B cell (primary cell): Measurements from ENCODE around the gene ZNF280C. TPM values are rescaled to one million over a fixed set of nuclear protein-coding genes. Genes with fewer than 3 reads are reported as not detected.

ENCODE experiments used
- ATAC-seq: fragments of 200-7000 bp; cut with Tn5 transposase; one replicate; pipeline ENCODE4 v1.10.0; 2021; ENCODE audit warnings: low read depth, mild to moderate bottlenecking, moderate number of reproducible peaks, moderate library complexity
- CTCF ChIA-PET: fragments of 350-600 bp; sonication (Branson Sonifier 250); formaldehyde crosslinking; loops from one replicate; lab custom pipeline; 2021; ENCODE audit warnings: antibody characterized with exemption, inconsistent platforms; lab: Charles Lee
- POLR2A ChIA-PET: fragments of 350-600 bp; sonication (Branson Sonifier 250); formaldehyde crosslinking; loops from one replicate; lab custom pipeline; 2021; ENCODE audit warnings: antibody characterized with exemption; lab: Charles Lee
- DNase-seq: peaks from one replicate; pipeline ENCODE4 v3.0.0; 2013
- H2AFZ ChIP-seq: 2 replicates; pipeline ENCODE4 v1.6.1; 2012; ENCODE audit warnings: mild to moderate bottlenecking, low read depth, low read length; ENCODE audit not compliant: insufficient read depth, poor library complexity, severe bottlenecking
- H3K27ac ChIP-seq, 2 donors: 1 replicate in 1 of 2; 2 replicates in 1 of 2; pipeline ENCODE4 v1.5.1; 2012 to 2013; ENCODE audit warnings: low read length in 2 of 2, mild to moderate bottlenecking in 2 of 2, moderate library complexity in 1 of 2
- H3K27me3 ChIP-seq, 4 experiments: fragments of 200-600 bp in 1 of 4; sonication (generic) in 1 of 4; replicated peaks in 1 of 4; 1 replicate in 2 of 4; 2 replicates in 2 of 4; pipeline versions ENCODE4 v1.6.1 to v1.7.0; 2013 to 2016; ENCODE audit warnings: low read length in 3 of 4, mild to moderate bottlenecking in 2 of 4, mixed read lengths in 1 of 4, moderate library complexity in 1 of 4; ENCODE audit not compliant: insufficient read depth in 4 of 4, control insufficient read depth in 3 of 4; ENCODE audit errors: control extremely low read depth in 1 of 4
- H3K36me3 ChIP-seq, 2 experiments: replicated peaks in 1 of 2; 1 replicate in 1 of 2; 2 replicates in 1 of 2; pipeline versions ENCODE4 v1.6.1 to v1.7.1; 2013; ENCODE audit warnings: low read length in 1 of 2; ENCODE audit not compliant: insufficient read depth in 2 of 2, control insufficient read depth in 1 of 2; ENCODE audit errors: control extremely low read depth in 1 of 2, extremely low read depth in 1 of 2
- H3K4me1 ChIP-seq, 2 donors: fragments of 200-600 bp in 1 of 2; sonication (generic) in 1 of 2; 1 replicate in 1 of 2; 2 replicates in 1 of 2; pipeline versions ENCODE4 v1.5.1 to v1.6.1; 2013 to 2017; ENCODE audit warnings: low read length in 2 of 2; ENCODE audit not compliant: control insufficient read depth in 2 of 2, insufficient read depth in 2 of 2
- H3K4me2 ChIP-seq: replicated peaks from 2 replicates; pipeline ENCODE3; 2012; ENCODE audit warnings: mild to moderate bottlenecking, low read depth, low read length; ENCODE audit not compliant: poor library complexity, severe bottlenecking
- H3K4me3 ChIP-seq, 5 experiments: fragments of 200-600 bp in 1 of 5; sonication (generic) in 1 of 5; 1 replicate in 3 of 5; 2 replicates in 2 of 5; pipeline versions ENCODE4 v1.5.1 to v1.7.0; 2011 to 2016; ENCODE audit warnings: low read length in 4 of 5, mild to moderate bottlenecking in 4 of 5, low read depth in 2 of 5, control low read depth in 1 of 5, moderate library complexity in 1 of 5; ENCODE audit not compliant: insufficient read depth in 1 of 5; ENCODE audit errors: control extremely low read depth in 1 of 5, extremely low read depth in 1 of 5
- H3K79me2 ChIP-seq: fragments of 200-600 bp; sonication (generic); one replicate; pipeline ENCODE4 v1.6.0; 2016; ENCODE audit warnings: low read length; ENCODE audit not compliant: control insufficient read depth, insufficient read depth
- H3K9ac ChIP-seq: fragments of 200-600 bp; sonication (generic); 2 replicates; pipeline ENCODE4 v1.6.1; 2017; ENCODE audit warnings: mild to moderate bottlenecking, low read length, moderate library complexity
- H3K9me3 ChIP-seq, 3 donors: one replicate each; pipeline versions ENCODE4 v1.6.1 to v1.7.1; 2013; ENCODE audit warnings: low read length in 2 of 3; ENCODE audit not compliant: control insufficient read depth in 2 of 3, insufficient read depth in 1 of 3; ENCODE audit errors: control extremely low read depth in 1 of 3
- H4K20me1 ChIP-seq: 2 replicates; pipeline ENCODE4 v1.6.0; 2012; ENCODE audit warnings: mild to moderate bottlenecking, low read length; ENCODE audit not compliant: insufficient read depth, control insufficient read depth, poor library complexity, severe bottlenecking
- H3K27ac Mint-ChIP-seq: one replicate; pipeline ENCODE4 v1.8.0; 2021; ENCODE audit warnings: mixed read lengths
- H3K27me3 Mint-ChIP-seq: one replicate; pipeline ENCODE4 v1.8.0; 2021; ENCODE audit warnings: mixed read lengths
- H3K4me1 Mint-ChIP-seq: one replicate; pipeline ENCODE4 v1.8.0; 2021; ENCODE audit warnings: mixed read lengths
- H3K4me3 Mint-ChIP-seq: one replicate; pipeline ENCODE4 v1.8.0; 2021; ENCODE audit warnings: mixed read lengths
- H3K9me3 Mint-ChIP-seq: one replicate; pipeline ENCODE4 v1.8.0; 2022; ENCODE audit warnings: mixed read lengths; ENCODE audit not compliant: insufficient read depth
- CTCF ChIP-seq: fragments of 200-600 bp; IDR thresholded peaks from one replicate; pipeline ENCODE4 v1.8.0; 2022; ENCODE audit warnings: antibody characterized with exemption, mild to moderate bottlenecking
- EZH2 ChIP-seq: IDR thresholded peaks from 2 replicates; pipeline ENCODE4 v1.6.1; 2012; ENCODE audit warnings: borderline replicate concordance, low read depth, mild to moderate bottlenecking, moderate library complexity, low read length; ENCODE audit not compliant: insufficient read depth, poor library complexity, severe bottlenecking
- WGBS: methylation state at CpG from one replicate; pipeline ENCODE4 v1.1.5; 2013; ENCODE audit warnings: missing lambda C conversion rate; ENCODE audit not compliant: insufficient coverage; 5-methylcytosine and 5-hydroxymethylcytosine counted together
- intact Hi-C: fragments of 100-400 bp; cut with micrococcal nuclease; formaldehyde crosslinking; loops from one replicate; pipeline ENCODE4 v1.10.0; 2022
- polyA plus RNA-seq: library from polyadenylated mRNA; depleted of rRNA; stranded (reverse); fragments of >200 nt; gene quantifications from 2 replicates; pipeline ENCODE4 v1.2.3, GENCODE V29; 2012
- total RNA-seq, 2 donors: library from RNA; stranded (reverse); fragments of 120-200 nt in 1 of 2; gene quantifications; 1 replicate in 1 of 2; 2 replicates in 1 of 2; pipeline versions ENCODE4 v1.2.3 to v1.2.4, GENCODE V29; 2013 to 2022

ZNF280C gene
- total and polyA plus RNA-seq, 2 donors (not counting 1 experiment from before 2014, with no cell fraction given): 2.3 to 7.0 TPM

DNA sequence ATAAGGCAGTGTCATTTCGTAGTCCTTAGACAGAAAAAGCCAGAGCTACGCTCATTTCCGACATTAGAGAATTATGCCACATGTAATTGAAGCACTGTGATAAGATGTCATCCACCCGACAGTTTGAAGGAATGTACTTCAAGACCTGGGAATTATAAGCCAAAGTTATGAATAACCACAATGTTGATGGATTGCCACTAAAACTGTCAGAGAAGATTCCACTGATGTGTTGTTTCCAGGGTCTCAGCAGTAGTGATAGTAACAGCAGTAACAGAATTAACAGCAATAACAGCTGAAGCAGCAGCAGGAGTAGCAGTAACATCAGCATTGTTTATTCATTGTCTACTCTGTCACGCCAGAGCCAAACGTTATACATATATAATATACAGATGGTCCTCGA lies 72.2 kb downstream of the ZNF280C start:
- intact Hi-C loops: no loop called here
- no peak overlapping the region for H3K4me3 Mint-ChIP-seq
- no peaks in the 10 kb centered on the region for H3K27me3 Mint-ChIP-seq
- no peak overlapping the region for H3K9ac ChIP-seq
- DNase-seq: no peak
- H3K4me1 Mint-ChIP-seq: peaks cover 9% of the 10 kb centered on the region
- H4K20me1 ChIP-seq: no peaks in the 10 kb centered on the region
- H3K27ac ChIP-seq: no peak overlapping the region
- no peaks in the 10 kb centered on the region for H3K4me1 ChIP-seq
- ChIA-PET CTCF (interaction anchor here (0.7 to 1.2 kb wide), 3 partner anchors 43 to 595 kb away, joined by 3 to 4 read pairs (median 4); no protein-coding TSS in a partner anchor), POLR2A (no interaction called here)
- no peaks in the 10 kb centered on the region for H3K27me3 ChIP-seq
- H3K36me3 ChIP-seq: no peaks in the 10 kb centered on the region
- H3K4me3 ChIP-seq: no peak overlapping the region
- WGBS: 100% methylated on average over 2 of the region's 7 CpGs
- H3K4me2 ChIP-seq: no peak overlapping the region
- TF ChIP-seq EZH2: no peak
- TF ChIP-seq CTCF: no peak
- H3K9me3 Mint-ChIP-seq: no peaks in the 10 kb centered on the region
- H3K79me2 ChIP-seq: no peaks in the 10 kb centered on the region
- H3K9me3 ChIP-seq: no peaks in the 10 kb centered on the region
- ATAC-seq: no peak
- H3K27ac Mint-ChIP-seq: no peak overlapping the region
- no peak overlapping the region for H2AFZ ChIP-seq

GRCh38 chrX:130190801-130191200 lies 77.9 kb downstream of the ZNF280C start:
- TF ChIP-seq EZH2: no peak
- no peaks in the 10 kb centered on the region for H3K27me3 Mint-ChIP-seq
- Histone ChIP-seq H3K9me3 (no peaks in the 10 kb centered on the region), H2AFZ (no peak overlapping the region), H3K79me2 (no peaks in the 10 kb centered on the region), H3K4me2 (no peak overlapping the region), H3K4me1 (no peaks in the 10 kb centered on the region), H3K9ac (no peak overlapping the region), H3K36me3 (no peaks in the 10 kb centered on the region), H3K4me3 (no peak overlapping the region), H3K27me3 (no peaks in the 10 kb centered on the region), H3K27ac (no peak overlapping the region), H4K20me1 (no peaks in the 10 kb centered on the region)
- ATAC-seq (no peak), DNase-seq (no peak)
- CTCF ChIA-PET: interaction anchor here (1.9 to 6.9 kb wide), 7 partner anchors 15 to 130 kb away, joined by 6 to 84 read pairs (median 9); partner anchors contain the start of genes AIFM1 and RAB33A
- intact Hi-C loops: loop anchor here (5.0 kb wide), 1 partner anchor 584 kb away; no protein-coding TSS in a partner anchor
- no peak overlapping the region for H3K4me3 Mint-ChIP-seq
- WGBS: 100% methylated on average over 1 of the region's 4 CpGs
- no peaks in the 10 kb centered on the region for H3K9me3 Mint-ChIP-seq
- POLR2A ChIA-PET: interaction anchor here (1.8 kb wide), 1 partner anchor 108 kb away, joined by 4 read pairs; no protein-coding TSS in a partner anchor
- no peak overlapping the region for H3K27ac Mint-ChIP-seq
- peaks cover 9% of the 10 kb centered on the region for H3K4me1 Mint-ChIP-seq
